NCI-H748 (cell line): Measurements from ENCODE around the gene ZFAND2A.
"Not testable (repeated sequence)": the region's sequence is repeated elsewhere in the genome, so short reads cannot be mapped to it uniquely, and the experiment has no call there.

ENCODE experiments used
- DNase-seq: peaks from one replicate; lab custom pipeline; 2025; ENCODE audit not compliant: unreplicated experiment; lab: John Stamatoyannopoulos, UW

Gene ZFAND2A

DNA sequence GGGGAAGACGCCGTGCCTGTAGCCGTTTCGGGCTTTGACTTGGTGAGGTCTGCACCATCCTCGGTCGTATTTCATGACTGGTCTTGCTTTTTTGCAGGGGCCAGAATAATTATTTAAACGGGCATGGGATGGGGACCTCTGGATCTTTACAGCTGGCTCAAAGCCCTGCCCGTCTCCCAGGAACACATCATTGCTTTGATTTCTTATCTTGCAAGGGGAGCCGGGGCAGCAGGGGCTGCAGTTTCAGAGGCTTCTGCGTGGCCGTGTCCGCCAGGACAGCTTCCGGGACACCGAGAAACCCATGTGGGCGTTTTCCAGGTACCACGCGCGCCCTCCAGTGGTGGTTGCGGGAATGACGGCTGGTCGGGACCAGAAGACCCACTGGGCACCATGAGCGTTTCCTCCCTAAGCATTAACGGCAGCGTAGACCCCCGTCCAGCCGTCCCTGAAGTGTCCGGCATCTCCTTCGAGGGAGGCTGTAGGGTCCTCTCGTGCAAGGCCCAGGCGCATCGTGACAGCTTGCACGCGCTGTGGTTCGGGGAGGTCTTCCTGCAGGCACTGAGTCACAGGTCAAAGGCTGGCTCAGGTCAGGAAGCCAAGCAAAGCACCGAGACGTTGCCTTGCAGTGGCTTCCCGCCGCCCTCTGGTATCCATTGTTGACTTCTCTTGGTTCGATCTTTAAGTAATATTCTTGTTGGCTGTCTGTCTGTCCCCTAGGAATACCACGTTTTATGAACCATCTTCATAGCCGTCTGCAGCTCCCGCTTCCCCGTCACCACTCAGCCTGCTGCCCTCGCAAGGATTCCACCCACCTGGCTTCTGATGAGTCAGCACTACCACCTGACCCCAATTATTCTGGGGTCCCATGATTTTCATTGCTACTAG is 16.2 kb upstream of the ZFAND2A start:
- DNase-seq: peak; percentile 83

DNA sequence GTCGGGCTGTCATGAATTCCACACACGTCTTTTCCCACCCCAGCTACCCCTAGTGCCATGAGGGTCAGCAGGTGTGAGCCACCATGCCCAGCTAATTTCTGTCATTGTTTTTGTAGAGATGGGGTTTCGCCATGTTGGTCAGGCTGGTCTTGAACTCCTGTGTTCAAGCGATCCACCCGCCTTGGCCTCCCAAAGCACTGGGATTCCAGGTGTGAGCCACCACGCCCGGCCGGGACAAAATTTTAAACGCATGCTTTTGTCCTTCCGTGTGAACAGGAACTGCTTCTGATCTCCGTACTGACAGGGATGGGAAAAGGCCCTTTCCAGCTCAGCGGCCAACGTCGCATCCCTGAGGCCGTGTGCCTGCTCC is 15.6 kb upstream of the ZFAND2A start:
- no peak for DNase-seq

DNA sequence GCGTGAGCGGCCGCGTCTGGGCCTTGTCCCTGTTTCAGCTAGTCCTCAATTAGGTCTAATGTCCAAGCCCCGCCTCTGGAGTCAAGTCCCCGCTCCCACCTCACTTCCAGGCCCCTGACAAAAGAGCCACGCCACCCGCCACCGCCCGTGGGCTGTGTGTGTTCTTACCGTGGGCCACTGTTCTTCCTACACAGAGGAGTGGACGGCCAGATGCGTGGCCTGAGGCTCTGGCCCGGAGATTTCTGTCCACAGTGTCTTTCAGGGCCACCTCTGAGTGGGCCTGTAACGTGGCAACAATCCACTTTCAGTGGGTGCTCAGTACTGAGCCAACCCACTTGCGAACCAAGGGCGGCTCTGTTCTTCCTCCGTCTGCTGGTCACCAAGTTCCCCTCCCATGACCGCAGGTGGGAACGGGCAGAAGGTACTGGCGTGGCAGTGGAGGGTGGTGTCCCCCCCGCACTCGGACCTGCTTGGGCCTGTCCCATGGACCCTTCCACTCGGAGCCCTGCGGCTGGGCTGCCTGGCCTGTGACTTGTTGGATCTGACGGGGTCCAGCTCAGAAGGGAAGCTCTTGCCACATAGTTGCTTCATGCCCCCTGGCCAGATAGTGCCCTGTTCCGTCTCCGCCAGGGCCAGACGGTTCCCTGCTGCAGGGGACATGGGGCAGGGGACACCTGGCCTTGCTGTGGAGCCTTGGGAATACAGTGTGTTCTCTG is 15.0 kb upstream of the ZFAND2A start:
- DNase-seq: no peak

- no peak for DNase-seq
These were observed 14.0 kb upstream of the ZFAND2A start for GRCh38 chr7:1174002-1174401.

GRCh38 chr7:1172666-1173523 is 12.9 kb upstream of the ZFAND2A start:
- DNase-seq: no peak

- DNase-seq: peak; percentile 17
These were observed 11.5 kb upstream of the ZFAND2A start for GRCh38 chr7:1171516-1171915.

GRCh38 chr7:1170741-1171501 is 10.9 kb upstream of the ZFAND2A start:
- no peak for DNase-seq

DNA sequence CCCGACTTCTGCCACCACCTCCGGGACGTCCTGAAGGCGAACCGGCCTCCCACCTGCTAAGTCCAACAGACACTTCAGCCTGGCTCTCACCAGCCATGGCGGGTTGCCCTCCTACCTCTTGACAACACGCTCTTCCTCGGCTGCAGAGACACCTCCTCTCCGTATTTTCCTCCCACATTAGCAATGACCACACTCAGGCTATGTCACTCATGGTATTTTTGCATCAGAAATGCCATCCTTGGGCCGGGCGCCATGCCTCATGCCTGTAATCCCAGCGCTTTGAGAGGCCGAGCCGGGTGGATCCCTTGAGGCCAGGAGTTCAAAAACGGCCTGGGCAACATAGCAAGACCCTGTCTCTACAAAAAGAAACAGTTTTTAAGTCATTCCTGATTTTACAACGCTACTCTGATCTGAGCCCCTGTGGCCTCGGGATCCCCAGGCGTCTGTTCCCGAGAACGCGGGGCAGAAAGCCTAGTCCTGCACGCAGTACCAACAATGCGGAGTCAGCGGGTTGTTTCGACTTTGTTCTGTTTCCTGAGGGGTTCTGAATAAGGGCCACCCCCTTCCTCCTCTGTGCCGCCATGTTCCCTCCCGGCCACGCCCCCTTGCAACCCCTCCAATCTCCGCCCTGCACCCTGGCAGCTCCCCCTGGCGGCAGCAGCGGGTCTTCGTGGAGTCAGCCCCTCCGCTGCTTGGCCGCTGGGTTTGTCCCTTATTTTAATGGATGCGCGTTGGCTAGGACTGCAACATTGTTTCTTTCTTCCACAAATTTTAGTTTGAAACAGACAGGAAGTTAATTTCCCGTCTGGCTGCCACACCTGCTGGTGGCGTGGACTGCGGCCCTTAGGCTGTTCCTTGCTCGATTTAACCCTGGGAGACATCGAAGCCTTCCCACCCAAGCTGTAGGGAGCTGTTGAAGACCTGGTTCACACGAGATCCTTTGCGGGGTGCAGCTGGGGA is 9.7 kb upstream of the ZFAND2A start:
- DNase-seq: peak; percentile 27

DNA sequence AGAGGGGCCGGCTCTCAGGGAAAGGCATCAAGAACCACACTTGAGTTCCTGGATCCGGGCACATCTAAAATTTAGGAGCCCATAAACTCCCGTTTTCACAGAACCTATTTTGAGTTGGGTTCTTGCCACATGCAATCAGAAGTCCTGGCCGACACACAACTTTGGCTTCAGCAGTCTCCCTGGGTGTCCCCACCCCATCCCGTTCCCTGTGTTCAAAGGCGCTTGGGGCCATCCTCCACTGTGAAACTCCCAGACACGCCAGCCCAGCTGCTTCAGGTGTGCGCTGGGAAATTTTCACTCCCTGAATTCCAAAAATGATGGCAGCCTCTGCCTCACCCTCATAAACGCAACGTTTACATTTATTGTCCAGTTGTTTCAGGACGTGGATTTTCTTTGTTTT is 8.4 kb upstream of the ZFAND2A start:
- DNase-seq: no peak

DNA sequence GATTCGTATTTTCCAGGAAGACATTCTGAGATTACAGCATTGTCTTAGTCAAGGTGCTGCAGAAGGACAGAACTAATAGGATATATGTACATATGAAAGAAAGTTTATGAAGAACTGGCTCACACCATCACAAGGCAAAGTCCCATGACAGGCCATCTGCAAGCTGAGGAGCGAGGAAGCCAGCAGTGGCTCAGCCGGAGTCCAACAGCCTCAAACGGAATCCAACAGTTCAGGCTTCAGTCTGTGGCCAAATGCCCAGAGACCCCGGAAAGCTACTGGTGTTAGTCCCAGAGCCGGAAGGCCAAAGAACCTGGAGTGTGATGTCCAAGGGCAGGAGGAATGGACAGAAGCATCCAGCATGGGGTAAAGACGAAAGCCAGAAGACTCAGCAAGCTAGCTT is 4.4 kb upstream of the ZFAND2A start:
- DNase-seq: no peak

GRCh38 chr7:1163121-1163520 is 3.1 kb upstream of the ZFAND2A start:
- no peak for DNase-seq

DNA sequence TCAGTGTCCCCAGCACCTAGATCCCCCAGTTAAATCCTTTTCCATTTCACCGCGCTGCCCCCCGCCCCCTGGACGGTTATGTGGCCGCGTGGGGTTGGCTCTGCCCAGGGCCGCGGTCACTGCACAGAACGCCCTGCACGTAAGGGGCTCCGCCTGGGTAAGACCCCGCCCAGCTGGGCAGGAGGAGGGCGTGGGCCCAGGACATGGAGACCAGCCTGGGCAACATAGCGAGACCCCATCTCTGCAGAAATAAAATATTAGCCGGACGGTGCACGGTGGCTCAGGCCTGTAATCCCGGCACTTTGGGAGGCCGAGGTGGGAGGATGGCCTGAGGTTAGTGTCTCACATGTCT is 650 bp upstream of the ZFAND2A start:
- peak; percentile 29 for DNase-seq

- DNase-seq: not testable (repeated sequence)
These were observed 765 bp downstream of the ZFAND2A start for GRCh38 chr7:1159231-1159630.

GRCh38 chr7:1158203-1159126 is 1.5 kb downstream of the ZFAND2A start:
- peak; percentile 58 for DNase-seq

GRCh38 chr7:1156782-1157535 is 3.0 kb downstream of the ZFAND2A start:
- DNase-seq: no peak

DNA sequence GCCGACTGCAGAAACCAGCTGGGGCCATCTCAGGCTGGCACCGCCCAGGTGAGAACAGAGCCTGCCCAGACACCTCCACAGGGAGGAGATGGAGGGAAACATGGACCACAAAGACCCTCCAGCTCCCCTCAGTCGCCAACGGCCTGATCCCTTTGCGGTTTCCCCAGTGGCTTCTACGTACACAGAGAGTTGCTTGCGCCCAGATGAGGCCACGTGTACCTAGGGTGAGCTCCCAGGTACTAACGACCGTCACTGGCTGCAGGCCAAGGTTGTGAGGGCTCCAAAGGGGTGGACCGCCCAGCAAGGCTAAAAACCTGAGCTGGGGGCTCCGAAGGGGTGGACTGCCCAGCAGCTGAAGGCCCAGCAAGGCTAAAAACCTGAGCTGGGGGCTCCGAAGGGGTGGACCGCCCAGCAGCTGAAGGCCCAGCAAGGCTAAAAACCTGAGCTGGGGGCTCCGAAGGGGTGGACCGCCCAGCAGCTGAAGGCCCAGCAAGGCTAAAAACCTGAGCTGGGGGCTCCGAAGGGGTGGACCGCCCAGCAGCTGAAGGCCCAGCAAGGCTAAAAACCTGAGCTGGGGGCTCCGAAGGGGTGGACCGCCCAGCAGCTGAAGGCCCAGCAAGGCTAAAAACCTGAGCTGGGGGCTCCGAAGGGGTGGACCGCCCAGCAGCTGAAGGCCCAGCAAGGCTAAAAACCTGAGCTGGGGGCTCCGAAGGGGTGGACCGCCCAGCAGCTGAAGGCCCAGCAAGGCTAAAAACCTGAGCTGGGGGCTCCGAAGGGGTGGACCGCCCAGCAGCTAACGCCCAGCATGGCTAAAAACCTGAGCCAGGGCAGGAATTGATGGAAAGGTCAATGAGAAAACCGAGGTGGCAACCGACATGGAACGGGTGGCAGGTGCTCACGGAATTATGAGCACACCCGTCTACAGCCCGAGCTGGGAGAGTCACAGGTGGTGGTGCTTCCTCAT is 3.9 kb downstream of the ZFAND2A start:
- DNase-seq: not testable (repeated sequence)
